Neural progenitor cell (in vitro differentiated cells): ENCODE data around the gene SMARCE1.

Source experiments
- CTCF ChIP-seq: fragments of 200-600 bp; sonication (generic); IDR thresholded peaks from 2 replicates; pipeline ENCODE4 v1.5.1; 2017; ENCODE audit warnings: antibody characterized with exemption, mild to moderate bottlenecking
- EZH2 ChIP-seq: fragments of 200-600 bp; sonication (generic); IDR thresholded peaks from 2 replicates; pipeline ENCODE4 v1.6.1; 2017; ENCODE audit warnings: antibody characterized with exemption, mild to moderate bottlenecking, moderate library complexity

- no peak for TF ChIP-seq EZH2
- TF ChIP-seq CTCF, result no peak
These were observed 858 bp upstream of the SMARCE1 start for GRCh38 chr17:40648384-40648968.
